ENCODE data around the gene MAP3K14. TPM values are rescaled to one million over a fixed set of nuclear protein-coding genes. Genes with fewer than 3 reads are reported as not detected.

MAP3K14 gene
- total and polyA plus RNA-seq, 11 donors = 9.0 to 21.9 (median 11.4) TPM

- ATAC-seq (no peak), DNase-seq (no peak)
- H3K4me1 ChIP-seq = peaks cover 4 to 89% (median 73%) of the 10 kb centered on the region in 12 donors
- H3K4me3 ChIP-seq = peak overlapping the region in 1 of 12 donors; percentile 93
- intact Hi-C loops (cut with DNase I) = loop anchor here in 3 of 10 donors (5.0 kb wide), 3 partner anchors 36 to 69 kb away; partner anchors contain the start of gene SPATA32 (in 1 of the 3)
- TF ChIP-seq, protein P1, sequence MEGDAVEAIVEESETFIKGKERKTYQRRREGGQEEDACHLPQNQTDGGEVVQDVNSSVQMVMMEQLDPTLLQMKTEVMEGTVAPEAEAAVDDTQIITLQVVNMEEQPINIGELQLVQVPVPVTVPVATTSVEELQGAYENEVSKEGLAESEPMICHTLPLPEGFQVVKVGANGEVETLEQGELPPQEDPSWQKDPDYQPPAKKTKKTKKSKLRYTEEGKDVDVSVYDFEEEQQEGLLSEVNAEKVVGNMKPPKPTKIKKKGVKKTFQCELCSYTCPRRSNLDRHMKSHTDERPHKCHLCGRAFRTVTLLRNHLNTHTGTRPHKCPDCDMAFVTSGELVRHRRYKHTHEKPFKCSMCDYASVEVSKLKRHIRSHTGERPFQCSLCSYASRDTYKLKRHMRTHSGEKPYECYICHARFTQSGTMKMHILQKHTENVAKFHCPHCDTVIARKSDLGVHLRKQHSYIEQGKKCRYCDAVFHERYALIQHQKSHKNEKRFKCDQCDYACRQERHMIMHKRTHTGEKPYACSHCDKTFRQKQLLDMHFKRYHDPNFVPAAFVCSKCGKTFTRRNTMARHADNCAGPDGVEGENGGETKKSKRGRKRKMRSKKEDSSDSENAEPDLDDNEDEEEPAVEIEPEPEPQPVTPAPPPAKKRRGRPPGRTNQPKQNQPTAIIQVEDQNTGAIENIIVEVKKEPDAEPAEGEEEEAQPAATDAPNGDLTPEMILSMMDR (IDR thresholded peaks at IDR 0.05) = no peak
- TF ChIP-seq POLR2A (IDR thresholded peaks at IDR 0.05) = no peak
- H3K9me3 ChIP-seq = no peaks in the 10 kb centered on the region
- no peaks in the 10 kb centered on the region for H3K27me3 ChIP-seq
- peak overlapping the region; percentile 62 to 98 (median 94) for H3K27ac ChIP-seq
- peaks cover 0 to 16% (median 0%) of the 10 kb centered on the region in 9 donors for H3K36me3 ChIP-seq
- WGBS, 4 donors = 51 to 68% (median 61%) methylated on average over 5 of the region's 5 CpGs
These were observed 3.4 kb downstream of the MAP3K14 start for GRCh38 chr17:45313421-45313771.

DNA sequence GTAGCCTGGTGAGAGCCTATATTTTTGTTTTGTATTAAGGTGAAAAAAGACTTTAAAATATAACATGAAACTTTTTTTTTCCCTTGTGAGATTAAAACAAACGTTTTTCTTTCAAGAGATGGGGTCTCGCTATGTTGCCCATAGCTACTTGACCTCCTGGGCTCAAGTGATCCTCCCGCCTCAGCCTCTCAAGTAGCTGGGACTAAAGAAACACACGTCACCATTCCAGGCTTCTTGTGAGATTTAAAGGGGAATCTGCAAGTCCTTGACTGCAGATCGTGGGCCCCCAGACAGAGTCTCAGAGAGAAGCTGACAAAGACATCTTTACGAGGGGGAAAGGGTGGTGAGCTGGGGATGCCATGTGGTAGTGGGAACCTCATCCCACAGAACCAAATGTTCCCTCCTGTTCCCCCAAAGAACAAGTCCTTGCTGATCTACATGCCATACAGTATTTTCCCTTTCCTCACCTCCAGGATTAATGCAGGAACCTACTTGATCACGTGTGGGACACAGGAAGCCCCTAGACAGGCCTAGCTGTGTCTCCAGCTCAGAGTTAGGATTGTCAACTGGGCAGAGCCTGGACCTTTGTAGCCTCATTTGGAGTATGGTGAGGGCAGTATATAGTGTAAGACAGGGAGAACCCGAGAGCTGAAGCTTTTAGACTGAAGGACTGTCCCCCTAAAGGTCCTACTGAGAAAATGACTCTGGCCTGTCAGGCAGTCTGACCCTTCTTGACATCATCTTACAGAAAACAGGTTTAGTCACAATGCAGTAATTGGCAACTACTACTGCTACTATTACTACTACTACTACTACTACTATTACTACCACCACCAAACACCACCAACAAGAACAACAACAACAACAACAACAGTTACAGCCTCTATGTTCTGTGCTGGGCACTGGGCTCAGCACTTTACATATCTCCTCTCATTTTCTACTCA is 4.1 kb downstream of the MAP3K14 start:
- Histone ChIP-seq H3K4me3 (peak overlapping the region in 9 of 12 donors; percentile 10 to 93 (median 21)), H3K9me3 (no peaks in the 10 kb centered on the region), H3K4me1 (peaks cover 4 to 92% (median 75%) of the 10 kb centered on the region in 12 donors), H3K27ac (peak overlapping the region; percentile 62 to 98 (median 94)), H3K36me3 (peaks cover 0 to 20% (median 0%) of the 10 kb centered on the region in 9 donors), H3K27me3 (no peaks in the 10 kb centered on the region)
- intact Hi-C loops (cut with DNase I) = loop anchor here in 3 of 10 donors (5.0 kb wide), 3 partner anchors 35 to 70 kb away; partner anchors contain the start of gene SPATA32 (in 1 of the 3)
- WGBS, 4 donors = 30 to 39% (median 36%) methylated on average over 8 of the region's 8 CpGs
- ATAC-seq (no peak), DNase-seq (no peak)
- TF ChIP-seq, protein P1 (IDR thresholded peaks at IDR 0.05) = no peak
- TF ChIP-seq POLR2A (IDR thresholded peaks at IDR 0.05) = no peak

GRCh38 chr17:45311760-45312476 is 4.9 kb downstream of the MAP3K14 start:
- Histone ChIP-seq H3K4me3 (peak overlapping the region in 9 of 12 donors; percentile 10 to 93 (median 21)), H3K4me1 (peaks cover 4 to 96% (median 81%) of the 10 kb centered on the region in 12 donors), H3K27ac (peak overlapping the region; percentile 62 to 98 (median 94)), H3K36me3 (peaks cover 0 to 20% (median 0%) of the 10 kb centered on the region in 9 donors), H3K9me3 (no peaks in the 10 kb centered on the region), H3K27me3 (no peaks in the 10 kb centered on the region)
- WGBS, 4 donors = 13 to 27% (median 20%) methylated on average over 8 to 10 of the region's 10 CpGs
- TF ChIP-seq, protein P1 (IDR thresholded peaks at IDR 0.05) = no peak
- no peak for TF ChIP-seq POLR2A (IDR thresholded peaks at IDR 0.05)
- ATAC-seq (peak; percentile 33 to 54 (median 44)), DNase-seq (peak; percentile 56 to 80 (median 74))
- intact Hi-C loops (cut with DNase I) = loop anchor here in 4 of 10 donors (2.0 to 5.0 kb wide), 4 partner anchors 17 to 70 kb away; partner anchors contain the start of gene SPATA32 (in 1 of the 4)
